COLO668 (cell line): ENCODE data around the gene PSPH.
A peak's percentile ranks its signal among the peaks of the same experiment; 100 is the strongest.

Source experiments
- DNase-seq: peaks from one replicate; lab custom pipeline; 2025; ENCODE audit not compliant: unreplicated experiment; lab: John Stamatoyannopoulos, UW

PSPH gene

DNA sequence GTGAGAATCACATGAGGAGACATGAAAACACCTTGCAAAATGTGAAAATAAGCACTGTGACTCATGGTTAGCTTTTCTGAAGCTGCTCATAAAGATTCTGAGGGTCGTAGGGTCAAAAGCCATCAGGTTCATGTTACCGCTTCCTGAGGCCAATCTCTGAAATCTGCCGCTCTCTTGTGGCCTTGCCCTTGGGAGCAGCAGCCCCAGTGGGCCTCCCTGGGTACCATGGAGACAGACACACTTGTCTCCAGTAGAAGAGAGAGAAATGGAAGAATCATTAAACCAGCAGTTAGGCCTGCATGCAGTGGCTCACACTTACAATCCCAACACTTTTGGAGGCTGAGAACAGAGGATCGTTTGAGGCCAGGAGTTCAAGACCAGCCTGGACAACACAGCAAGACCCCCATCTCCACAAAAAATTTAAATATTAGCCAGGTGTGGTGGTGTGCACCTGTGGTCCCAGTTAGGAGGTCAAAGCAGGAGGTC lies 44.0 kb downstream of the PSPH start:
- DNase-seq: peak; percentile 2

GRCh38 chr7:56003749-56004148 lies 47.5 kb downstream of the PSPH start:
- DNase-seq: no peak

DNA sequence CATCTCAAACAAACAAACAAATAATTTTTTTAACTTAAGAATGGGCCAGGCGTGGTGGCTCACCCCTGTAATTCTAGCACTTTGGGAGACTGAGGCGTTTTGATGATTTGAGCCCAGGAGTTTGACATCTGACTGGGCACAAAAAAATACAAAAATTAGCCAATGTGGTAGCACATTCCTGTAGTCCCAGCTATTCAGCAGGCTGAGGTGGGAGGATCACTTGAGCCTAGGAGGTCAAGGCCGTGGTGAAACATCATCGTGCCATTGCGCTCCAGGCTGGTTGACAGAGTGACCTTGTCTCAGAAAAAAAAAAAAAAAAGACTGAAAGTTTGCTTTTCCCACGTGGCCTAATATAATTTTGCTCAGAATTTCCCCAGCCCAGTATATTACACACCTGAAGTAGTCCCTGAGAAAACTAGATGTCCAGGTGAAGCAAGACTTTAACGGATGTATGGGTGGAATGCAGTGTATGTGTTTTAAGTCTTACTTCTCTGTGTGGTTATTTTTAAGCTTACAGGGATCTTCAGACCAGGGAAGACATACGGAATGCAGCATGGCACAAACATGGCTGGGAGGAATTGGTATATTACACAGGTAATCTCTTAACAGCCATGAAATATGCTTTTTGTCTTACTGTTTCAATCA lies 54.3 kb downstream of the PSPH start:
- no peak for DNase-seq

- DNase-seq: no peak
These were observed 58.9 kb downstream of the PSPH start for GRCh38 chr7:55992346-55992745.

DNA sequence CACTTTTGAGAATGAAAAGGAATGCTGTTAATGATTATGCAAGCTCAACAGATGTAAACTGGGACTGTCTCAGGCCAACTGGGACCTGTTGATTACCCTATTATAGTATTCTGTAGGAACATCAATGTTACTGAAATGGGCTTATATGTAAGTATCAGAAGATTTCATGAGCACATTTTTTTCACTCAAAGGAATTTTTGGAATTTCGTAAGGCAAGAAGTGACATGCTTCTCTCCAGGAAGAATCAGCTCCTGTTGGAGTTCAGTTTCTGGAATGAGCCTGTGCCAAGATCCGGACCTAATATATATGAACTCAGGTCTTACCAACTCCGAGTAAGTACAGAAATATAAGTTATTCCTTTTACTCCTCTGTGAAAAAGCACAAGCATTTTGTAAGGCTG lies 67.7 kb downstream of the PSPH start:
- no peak for DNase-seq

DNA sequence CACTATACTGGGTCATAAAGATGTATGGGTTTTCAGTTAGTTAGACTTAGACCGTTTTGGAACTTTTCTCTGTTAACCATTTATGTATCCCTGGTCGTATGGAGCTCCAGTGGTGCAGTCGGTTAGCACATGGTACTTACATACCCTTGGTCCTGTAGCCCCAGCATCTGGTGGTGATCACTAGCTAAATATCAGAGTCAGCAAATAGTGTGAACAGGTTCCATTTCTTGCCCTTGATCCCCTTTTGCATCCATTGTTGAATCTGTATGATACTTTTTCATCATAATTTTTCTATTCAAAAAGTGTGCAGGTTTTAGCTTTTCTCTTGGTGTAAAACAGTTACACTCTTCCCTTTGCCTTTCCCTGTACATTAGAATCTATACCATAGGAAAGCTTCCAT lies 71.0 kb downstream of the PSPH start:
- DNase-seq: no peak

- peak; percentile 6 for DNase-seq
These were observed 73.4 kb downstream of the PSPH start for GRCh38 chr7:55977831-55978230.

GRCh38 chr7:55975988-55976633 lies 75.1 kb downstream of the PSPH start:
- peak; percentile 50 for DNase-seq

GRCh38 chr7:55973747-55974250 lies 77.4 kb downstream of the PSPH start:
- DNase-seq: no peak

GRCh38 chr7:55970978-55971377 lies 80.3 kb downstream of the PSPH start:
- DNase-seq: peak; percentile 21

DNA sequence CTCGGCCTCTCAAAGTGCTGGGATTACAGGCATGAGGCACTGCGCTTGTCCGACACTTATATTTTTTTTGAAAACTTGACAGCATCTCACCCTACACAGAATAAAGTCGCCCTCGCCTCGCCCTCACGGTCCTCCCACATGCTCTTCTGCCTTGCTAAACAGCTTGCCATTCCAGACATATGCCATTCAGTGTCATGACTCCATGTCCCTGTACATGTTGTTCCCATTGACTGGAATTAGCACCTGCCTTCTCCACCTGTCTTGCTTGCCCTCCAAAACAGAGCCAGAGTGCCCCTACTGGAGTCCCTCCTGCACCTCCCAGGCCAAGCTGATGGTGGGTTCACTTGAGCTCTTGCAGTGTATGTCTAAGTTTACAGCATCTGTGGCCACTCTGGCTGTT lies 80.7 kb downstream of the PSPH start:
- DNase-seq: peak; percentile 16

GRCh38 chr7:55969391-55969790 lies 81.9 kb downstream of the PSPH start:
- peak; percentile 68 for DNase-seq

- DNase-seq: peak; percentile 5
These were observed 84.4 kb downstream of the PSPH start for GRCh38 chr7:55966851-55967250.

DNA sequence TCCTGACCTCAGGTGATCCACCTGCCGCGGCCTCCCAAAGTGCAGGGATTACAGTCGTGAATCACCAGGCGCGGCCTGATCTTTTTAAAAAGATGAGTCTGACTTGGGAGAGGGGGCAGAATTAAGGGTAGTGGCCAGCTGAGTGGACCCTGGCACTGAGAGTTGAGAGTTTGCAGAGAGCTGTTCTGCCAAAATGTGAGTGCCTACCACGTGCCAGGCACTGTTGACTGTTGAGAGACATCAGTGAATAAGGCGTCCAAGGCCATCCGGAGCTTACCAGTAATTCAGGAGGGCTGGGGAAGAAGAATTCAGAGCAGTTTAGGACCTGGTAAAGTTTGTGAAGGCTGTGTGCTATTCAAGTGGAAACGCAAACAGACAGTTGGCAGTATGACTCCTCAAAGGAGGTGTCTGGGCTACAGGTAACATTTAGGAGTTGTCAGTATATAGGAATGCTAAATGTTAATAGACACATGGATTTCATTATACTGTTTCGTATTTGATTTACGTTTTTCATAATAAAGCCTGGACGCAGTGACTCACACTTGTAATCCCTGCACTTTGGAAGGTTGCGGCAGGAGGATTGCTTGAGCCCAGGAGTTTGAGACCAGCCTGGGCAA lies 85.3 kb downstream of the PSPH start:
- peak; percentile 10 for DNase-seq

DNA sequence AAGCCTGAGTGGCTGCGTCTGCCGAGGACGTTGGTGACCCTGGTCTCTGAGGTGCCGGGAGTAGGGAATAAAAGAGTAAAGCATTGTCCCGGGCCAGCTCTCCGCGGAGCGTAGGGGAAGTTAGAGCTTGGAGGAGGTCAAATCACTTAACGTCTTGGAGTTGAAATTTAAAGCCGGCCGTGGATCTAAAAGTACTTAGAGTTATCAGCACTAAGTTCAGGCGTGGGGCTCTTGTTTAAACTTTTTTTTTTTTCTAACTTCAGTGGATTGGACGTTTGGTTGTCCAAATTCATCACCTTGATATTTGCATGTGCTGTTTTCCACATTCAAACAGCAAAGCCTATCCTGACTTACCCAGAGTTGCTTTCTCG lies 86.2 kb downstream of the PSPH start:
- no peak for DNase-seq

- peak; percentile 82 for DNase-seq
These were observed 86.8 kb downstream of the PSPH start, which contains the start of gene NIPSNAP2 for GRCh38 chr7:55964261-55965099. Gene NIPSNAP2 (plus strand): TSS chr7:55964585. CDS start chr7:55964610, 25 bp downstream.

DNA sequence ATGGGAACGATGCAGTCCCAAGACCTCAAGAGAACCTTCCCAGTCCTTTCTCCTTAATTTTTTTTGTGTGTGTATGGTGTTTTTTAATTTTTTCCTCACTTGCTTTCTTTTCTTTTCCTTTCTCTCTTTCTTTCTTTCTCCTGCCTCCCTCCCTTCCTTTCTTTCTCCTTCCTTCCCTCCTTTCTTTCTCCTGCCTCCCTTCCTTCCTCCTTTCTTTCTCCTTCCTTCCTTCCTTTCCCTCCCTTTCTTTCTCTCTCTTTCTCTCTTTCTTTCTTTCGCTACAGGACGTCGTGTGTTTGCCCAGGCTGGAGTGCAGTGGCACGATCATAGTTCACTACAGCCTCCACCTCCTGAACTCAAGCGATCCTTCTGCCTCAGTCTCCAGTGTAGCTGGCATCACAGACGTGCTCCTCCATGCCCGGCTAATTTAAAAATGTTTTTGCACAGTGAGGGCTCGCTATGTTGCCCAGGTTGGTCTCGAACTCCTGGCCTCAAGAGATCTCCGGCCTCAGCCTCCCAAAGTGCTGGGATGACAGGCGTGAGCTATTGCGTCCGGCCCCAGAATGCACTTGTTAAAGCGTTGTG lies 87.6 kb downstream of the PSPH start:
- no peak for DNase-seq

- DNase-seq: no peak
These were observed 89.2 kb downstream of the PSPH start for GRCh38 chr7:55962014-55962413.
